Globus pallidus (tissue), 1 donor: ENCODE data around the gene C3.
A peak's percentile ranks its signal among the peaks of the same experiment; 100 is the strongest.
"Not testable (repeated sequence)": the region's sequence is repeated elsewhere in the genome, so short reads cannot be mapped to it uniquely, and the experiment has no call there.

Source experiments
- DNase-seq: peaks from one replicate; pipeline ENCODE4 v3.0.0-alpha.2; 2015; ENCODE audit warnings: low spot score

C3 gene

DNA sequence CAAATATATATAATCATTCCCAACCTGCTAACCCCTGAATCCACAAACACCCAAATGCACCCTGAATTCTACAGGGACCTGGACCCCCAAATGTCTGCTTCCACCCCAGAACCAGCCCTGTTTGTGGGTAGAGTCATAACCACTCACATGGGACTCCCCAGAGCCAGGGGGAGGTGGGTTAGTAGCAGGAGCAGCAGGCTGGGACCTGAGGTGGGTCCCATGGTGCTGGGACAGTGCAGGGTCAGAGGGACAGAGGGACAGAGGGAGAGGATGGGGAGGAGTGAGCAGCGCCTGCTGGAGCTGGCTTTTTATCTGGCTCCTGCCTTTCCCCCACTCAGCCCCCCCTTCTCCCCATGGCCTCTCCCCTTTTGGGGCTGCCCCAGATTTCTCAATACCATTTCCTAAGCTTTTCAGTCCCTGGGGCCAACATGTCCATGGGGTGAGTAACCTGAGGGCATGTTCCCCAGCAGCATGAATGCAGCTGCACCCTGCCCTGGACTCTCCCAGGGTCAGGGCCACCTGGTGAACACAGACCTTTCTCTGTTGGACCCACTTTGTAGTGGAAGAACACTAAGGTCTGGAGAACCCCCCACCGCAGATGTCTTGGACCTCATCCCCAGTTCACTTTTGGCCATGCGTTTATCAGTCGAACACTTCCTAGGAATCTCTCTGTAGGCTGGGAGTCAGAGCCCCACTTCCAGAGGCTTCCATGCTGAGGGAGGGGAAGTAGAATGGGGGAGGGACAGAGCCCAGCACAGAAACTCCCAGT, at the start of gene C3:
TSS of gene C3 (minus strand) at position 282 of the 769 bp plus-strand sequence. CDS start at position 221, 61 bp downstream.
- DNase-seq, result peak; percentile 66

DNA sequence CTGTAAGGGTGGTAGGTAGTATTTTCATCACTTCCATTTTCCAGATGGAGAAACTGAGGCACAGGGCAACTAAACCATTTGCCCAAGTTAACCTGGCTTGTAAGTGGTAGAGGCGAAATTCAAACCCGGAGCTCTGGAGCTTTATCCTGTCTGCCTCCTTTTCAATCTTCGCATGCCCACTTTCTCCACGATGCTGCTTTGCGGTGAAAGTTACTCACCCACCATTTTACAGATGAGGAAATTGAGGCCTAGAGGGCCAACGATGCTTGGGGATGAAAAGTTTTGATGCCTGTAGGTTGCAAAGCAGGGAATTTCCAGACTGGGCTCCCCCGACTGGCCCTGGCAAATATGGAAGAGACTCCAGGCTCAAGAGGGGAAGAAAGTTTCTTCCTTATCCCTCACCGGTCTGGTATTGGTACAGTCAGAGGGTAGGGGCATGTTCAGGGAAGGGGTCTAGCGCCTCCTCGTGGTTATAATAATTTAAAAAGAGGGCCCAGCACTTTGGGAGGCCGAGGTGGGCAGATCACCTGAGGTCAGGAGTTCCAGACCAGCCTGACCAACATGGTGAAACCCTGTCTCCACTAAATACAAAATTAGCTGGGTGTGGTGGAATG, 48.7 kb upstream of the C3 start:
- no peak for DNase-seq

DNA sequence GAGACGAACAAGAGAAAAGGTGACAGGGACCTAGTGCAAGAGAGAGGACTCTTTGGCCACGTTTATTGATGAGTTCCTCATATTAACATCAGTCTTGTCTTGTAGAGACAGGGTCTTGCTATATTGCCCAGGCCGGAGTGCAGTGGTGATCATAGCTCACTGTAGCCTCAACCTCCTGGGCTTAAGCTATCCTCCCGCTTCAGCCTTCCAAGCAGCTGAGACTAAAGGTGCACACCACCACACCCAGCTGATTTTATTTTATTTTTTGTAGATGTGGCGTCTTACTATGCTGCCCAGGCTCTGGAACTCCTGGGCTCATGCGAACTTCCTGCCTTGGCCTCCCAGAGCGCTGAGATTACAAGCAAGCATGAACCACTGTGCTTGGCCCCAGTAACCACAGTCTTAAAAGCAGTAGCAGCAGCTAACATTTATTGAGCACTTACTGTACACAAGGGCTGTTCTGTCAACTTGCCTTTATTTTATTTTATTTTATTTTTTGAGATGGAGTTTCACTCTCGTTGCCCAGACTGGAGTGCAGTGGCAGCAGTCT, 47.9 kb upstream of the C3 start:
- no peak for DNase-seq

DNA sequence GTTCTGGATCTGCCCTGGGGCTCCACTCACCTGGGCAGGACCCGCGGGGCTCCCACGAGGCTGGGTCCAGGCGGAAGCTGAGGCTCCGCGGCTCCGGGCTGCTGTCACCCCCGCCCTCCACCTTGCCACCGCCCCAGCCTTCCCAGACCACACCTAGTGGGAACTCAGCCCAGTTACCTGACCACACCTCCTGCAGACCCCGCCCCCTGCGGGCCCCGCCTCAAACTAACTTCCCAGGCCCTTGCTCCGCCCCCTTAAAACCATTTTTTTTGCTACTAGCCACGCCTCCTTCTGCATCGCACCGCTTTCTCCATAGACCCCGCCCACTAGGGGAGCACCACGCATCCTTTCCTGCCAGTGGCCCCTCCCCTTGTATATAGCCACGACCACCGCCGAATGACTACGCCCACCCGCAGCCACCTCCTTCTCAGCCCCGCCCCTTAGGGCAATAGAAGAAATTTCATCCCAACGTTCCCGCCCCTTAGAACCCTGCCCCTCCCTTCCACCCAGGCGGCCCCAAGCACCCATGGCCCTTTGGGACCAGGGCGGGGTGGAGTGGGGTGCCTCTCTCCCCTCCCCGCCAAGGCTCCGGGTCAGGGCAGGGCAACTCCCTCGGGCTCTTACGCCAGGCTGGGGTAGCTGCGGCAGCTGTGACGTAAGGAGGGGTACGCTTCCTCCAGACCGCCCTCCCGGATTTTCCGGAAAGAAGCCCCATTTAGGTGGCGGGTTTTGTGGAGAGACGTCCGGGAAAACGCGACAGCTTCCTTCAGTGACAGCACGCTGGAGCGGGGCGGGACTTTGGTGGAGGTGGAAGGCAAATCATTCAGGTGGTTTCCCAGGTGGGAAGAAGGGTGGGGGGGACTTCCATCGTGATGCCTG, 47.1 kb upstream of the C3 start, which contains the start of gene SH2D3A:
TSS of gene SH2D3A (minus strand) at position 79 of the 879 bp plus-strand sequence. CDS start 3,687 bp downstream, outside the sequence.
- no peak for DNase-seq

DNA sequence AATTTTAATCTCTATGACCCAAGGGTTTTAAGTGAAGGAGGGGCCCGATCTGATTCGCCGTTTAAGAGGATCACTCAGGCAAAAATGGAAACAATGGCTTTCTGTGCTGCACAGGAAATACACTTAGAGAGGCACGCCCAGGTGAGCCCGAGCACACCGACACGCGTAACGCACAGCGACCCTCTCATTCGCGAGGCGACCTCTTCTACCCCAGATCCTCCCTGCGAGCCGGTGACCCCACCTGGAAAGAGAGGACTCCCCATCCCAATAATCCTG, 46.6 kb upstream of the C3 start:
- DNase-seq, result no peak

DNA sequence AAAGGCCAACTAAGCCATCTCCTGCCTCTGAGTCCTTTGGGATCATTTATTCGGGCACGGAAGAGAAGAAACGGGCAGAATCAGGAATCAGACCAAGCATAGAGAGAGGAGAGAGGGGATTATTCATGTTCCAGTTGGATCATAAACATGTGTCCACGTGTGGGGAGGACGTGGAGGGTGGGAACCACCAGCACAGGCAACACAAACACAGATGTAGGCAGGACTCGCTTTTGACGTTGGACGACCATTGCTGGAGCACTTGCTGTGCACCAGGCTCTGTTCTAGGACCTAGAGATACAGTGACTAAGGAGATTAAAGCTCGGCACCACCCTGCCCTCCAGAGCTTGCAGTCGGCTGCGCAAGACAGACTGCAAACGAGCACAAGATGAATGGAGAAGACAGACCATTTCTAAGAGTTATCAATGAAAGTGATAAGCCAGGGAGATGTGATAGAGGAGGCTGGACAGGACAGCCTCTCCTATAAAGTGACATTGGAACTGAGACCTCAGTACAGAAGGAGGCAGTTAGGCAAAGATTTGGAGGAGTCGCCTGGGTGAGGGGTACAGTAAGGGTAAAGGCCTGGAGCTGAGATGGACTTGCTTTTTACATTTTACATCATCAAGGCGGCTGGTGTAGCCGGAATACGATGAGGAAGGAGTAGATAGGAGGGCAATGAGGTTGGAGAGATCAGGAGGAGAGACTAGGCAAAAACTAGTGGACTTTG, 46.1 kb upstream of the C3 start:
- no peak for DNase-seq

DNA sequence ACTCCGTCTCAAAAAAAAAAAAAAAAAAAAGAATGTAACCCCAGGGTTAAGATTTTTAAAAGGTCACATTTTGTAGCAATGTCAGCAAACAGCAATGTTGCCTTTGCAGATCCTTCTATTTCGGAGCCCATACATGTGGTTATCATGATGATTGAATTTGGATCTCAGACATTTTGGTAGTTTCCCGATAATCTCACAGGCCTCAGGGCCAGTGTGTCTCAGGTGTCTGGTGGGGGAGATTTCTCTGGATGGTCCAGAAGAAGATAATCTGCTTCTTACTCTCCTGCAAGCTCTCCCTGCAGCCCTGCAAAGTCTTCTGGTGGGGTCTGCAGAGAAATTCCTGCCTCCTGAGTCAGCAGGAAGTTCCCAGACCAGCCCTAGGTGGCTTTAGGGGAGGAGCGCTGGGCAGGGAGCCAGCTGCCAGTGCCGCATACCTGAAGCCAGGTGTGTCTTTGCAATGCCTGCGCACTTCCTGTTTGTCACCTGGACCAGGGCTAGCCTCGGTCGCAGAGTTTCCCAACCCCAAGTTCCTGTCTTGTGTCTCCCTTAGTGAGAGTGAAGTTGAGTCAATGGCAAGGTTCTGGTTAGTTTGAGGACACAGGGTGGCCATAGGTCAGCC, 45.4 kb upstream of the C3 start:
- DNase-seq, result no peak

DNA sequence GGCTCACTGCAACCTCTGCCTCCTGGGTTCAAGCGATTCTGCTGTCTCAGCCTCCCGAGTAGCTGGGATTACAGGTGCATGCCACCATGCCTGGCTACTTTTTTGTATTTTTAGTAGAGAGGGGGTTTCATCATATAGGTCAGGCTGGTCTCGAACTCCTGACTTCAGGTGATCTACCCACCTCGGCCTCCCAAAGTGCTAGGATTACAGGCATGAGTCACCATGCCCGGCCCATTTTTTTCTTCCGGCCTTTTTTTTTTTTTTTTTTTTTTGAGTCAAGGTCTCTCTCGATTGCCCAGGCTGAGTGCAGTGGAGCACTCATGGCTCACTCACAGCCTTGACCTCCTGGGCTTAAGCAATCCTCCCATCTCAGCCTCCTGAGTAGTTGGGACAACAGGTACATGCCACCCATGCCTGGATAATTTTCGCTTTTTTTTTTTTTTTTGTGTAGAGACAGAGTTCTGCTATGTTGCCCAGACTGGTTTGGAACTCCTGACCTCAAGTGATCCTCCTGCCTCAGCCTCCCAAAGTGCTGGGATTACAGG, 41.9 kb upstream of the C3 start:
- DNase-seq, result not testable (repeated sequence)

DNA sequence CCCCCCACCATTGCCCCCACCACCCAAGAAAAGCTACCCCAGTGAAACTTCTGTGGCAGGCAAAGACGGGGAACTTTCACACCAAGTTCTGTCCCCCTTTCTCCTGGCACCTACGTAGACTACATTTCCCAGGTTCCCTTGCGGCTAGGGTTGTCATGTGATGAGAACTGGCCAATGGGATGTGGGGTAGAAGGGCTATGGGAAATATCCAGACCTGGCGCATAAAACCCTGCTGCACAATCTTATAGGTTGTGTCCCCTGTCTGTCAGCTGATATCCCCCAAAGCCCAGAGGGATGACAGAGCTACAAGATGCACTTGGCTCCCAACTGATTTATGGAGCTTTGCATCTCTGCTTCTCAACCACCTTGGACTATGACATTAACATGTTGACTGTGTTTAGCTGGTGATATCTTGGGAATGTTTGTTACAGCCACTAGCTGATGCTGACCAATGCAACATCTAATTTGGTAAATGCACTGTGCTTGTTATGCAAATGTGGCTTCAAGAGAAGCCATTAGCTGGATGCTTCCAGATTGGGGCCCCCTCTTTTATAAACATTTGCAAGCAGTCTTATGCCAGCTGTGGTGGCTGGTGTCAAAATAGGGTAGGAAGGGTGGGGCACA, 40.7 kb upstream of the C3 start:
- no peak for DNase-seq

DNA sequence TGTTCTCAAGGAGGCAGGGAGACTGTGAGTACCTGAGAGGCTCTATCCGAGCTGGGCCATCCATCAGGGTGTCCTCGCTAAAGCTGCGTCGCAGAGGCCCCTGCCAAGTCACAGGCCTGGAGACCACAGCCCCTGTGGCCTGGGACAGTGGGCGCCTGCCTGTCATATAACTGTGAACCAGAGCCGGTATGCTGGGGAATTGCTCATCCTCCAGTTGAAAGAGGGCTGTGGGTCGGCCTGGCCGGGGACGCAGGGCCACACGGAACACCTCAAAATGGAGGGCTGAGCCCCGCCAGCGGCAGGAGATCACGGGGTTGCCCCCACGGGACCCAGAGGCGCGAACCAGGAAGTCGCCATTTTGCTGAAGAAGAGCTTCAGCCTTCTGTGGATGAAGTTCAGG, 40.2 kb upstream of the C3 start:
- no peak for DNase-seq

DNA sequence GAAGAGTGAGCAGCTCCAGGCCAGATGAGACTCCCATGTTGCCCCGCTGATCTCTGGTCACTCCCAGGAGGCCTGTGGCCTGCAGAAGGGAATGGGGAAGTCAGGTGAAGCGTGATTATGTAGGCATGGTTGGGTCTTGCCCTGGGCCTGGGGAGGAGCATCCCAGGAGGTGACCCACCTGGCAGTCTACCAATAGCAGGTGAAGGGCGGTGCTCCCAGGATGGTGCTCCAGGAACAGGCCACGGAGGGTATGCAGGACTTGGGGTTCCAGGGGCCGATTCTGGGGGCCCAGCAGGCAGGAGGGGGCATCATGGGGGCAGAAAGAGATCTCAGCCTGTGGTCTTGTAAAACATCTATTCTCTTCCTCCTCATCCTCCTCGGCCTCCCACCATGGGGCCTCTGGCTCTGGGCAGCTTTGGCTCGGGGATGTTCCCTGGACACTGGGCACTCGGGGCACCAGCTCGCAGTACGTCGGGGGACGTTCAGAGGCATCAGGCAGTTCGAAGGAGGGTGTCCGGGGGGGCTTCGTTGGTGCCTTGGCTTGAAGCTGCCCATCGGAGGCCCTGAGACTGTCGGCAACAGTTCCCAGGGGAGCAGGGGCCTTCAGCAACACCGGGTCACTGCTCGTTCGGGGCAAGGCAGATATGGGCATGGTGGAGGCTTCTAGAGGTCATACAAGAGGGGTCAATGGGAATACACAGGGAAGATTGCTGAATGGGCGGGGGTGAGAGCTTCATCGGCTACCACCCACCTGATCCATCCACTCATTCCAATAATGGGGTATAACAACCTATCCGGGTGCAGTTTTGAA, 34.4 kb upstream of the C3 start:
- no peak for DNase-seq

DNA sequence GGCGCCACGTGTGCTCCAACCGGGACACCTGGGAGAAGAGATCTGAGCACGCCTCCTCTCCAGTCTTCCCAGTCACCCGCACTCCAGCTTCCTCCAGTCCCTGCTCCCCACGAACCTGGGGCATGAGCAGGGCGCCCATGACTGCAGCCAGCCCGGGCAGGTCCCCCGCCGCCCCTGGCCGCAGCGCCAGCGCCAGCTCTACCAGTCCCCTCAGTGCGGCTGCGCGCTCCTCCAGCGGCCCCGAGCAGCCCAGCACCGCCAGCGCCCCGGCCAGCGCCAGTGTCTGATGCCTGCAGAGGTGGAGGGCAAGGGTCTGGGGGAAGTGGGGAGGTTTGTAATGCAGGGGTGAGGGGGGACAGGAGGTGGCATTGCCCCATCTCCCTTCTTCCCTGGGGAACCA, 33.7 kb upstream of the C3 start:
- DNase-seq, result no peak

DNA sequence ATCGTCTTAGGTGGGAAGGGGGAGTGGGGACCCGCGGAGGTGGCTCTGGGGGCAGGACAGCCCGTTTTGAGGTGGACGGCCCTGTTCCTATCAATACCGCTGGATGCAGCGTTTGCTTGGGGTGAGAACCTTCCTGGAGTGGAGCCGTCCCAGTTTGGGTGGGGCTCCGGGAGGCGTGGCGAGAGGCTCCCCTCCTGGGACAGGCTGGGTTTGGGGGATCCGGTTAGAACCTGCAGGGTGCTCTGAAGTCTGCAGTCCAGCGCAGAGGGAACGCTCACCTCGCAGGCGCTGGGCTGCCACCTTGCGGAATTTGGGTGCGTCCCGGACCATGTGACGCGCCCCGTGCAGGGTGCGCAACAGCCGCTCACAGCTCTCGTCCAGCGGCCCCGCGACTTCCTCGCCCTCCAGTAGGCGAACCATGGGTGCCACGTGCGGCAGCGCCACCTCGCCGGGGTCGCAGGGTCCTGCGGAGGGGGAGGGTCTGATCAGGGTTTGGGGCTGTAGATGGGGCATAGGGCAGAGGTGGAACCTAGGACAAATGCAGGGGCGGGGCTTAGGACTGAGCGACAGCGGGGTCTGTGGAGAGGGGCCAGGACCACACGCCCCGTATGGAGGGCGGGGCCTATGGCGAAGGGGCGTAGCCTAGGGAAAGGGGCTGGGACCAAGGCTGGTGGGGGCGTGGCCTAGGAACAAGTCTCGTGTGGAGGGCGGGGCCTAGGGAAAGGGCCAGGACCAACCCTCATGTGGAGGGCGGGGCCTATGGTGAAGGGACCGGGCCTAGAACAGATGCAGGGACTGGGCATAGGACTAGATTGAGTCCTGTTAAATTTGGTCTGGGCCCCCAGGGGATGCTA, 33.0 kb upstream of the C3 start:
- no peak for DNase-seq

DNA sequence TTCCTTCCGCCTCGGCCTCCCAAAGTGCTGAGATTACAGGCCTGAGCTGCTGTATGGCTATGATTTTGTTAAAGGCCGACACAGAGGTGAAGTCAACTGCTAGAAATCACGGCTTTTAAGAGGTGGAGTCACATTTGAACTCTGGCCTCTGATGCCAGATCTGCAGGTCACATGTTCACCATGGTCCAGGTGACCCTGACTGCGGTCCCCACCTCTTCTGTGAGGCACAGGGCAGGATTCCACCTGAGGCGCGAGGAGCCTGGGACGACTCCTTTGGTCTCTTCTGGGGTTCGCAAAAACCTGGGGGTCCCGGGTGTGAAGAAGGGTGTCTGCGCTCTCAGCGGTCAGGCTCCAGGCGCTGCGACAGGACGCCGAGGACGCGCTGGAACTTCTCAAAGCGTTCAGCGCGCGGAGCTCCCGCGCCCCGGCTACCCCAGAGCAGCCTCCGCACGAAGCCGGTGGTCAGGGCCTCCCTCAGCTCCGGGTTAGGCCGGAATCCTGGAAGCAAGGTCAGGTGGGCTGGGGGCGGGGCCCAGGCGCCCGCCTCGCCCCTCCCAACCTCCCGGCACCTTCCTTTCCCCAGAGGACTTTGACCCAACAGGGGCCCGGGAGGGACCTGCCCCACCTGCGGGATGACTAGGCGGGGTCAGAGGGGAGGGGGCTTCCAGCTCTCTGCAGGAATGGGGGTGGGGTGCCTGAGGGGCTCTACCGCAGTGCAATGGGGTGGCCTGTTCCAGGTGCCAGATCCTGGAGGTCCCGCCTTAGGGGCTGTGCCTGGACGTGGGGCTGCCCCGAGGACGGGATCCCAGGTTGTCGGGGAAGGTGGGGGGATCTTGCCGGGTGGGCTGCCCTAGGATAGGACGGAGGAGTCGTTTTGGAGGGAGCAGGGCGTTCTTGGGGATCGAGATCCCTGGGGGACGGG, 32.1 kb upstream of the C3 start:
- DNase-seq, result no peak

DNA sequence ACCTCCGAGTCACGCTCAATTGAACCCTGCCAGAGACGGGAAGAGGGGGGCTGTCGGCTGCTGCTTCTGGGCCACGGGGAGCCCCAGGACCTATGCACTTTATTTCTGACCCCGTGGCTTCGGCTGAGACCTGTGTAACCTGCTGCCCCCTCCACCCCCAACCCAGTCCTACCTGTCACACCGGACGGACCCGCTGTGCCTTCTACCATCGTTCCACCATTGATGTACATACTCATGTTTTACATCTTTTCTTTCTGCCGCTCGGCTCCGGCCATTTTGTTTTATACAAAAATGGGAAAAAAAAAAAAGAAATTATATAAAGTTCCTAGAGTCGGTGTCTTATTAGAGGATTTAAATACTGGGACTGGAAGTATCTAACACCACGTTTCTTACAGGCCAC, 30.7 kb upstream of the C3 start:
- no peak for DNase-seq

DNA sequence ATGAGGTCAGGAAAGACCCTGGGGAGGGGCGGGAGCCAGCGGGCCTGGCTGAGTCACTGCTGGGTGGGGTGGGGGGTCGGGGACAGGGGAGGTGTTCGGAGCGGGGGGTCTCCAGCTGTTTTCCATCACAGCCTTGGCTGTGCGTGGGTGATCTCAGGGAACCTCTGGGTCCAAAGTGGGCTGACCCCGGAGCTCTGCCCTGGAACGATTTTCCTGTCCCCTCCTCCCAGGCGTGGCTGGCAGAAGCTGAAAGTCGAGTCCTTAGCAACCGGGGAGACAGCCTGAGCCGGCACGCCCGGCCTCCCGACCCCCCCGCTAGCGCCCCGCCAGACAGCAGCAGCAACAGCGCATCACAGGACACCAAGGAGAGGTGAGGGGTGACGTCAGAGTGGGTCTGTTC, 29.6 kb upstream of the C3 start:
- DNase-seq, result no peak

DNA sequence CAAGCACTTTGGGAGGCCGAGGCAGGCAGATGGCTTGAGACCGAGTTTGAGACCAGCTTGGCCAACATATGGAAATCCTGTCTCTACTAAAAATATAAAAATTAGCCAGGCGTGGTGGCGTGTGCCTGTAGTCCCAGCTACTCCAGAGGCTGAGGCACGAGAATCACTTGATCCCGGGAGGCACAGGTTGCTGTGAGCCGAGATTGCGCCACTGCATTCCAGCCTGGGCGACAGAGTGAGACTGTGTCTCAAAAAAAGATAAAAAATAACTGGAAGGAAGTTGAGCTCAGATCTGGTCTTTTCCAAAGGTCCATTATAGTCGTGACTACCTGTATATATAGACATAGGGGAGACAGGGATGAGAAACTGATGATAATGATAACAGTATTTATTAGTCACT, 28.1 kb upstream of the C3 start:
- not testable (repeated sequence) for DNase-seq

DNA sequence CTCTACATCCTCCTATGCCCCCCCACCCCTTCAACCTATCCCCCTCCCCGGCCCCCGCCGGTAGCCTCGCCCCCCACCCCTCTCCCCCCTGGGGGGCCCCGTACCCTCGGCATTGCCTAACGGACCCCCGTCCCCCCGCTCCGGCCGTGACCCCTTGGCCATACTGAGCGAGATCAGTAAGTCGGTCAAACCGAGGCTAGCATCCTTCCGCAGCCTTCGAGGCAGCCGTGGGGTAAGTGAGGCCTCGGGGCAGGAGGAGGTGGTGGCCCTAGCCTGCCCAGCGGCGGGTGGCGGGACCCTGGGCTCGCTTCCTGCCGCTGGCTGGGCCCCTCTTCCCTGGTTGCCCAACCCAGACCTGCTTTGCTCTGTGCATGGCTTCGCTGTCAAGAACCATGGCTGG, 25.5 kb upstream of the C3 start:
- no peak for DNase-seq
